ENCODE measurements around the gene NT5DC2. TPM values are rescaled to one million over a fixed set of nuclear protein-coding genes. Genes with fewer than 3 reads are reported as not detected.

NT5DC2 gene
- total RNA-seq, 1 experiment from 2014 or later: 215 TPM

GRCh38 chr3:52484680-52485461 lies 48.8 kb downstream of the NT5DC2 start:
- Histone ChIP-seq H3K9me3 (ENCODE audit: insufficient read depth, low read depth) (no peaks in the 10 kb centered on the region), H4K20me1 (ENCODE audit: insufficient read depth) (no peaks in the 10 kb centered on the region), H3K4me1 (replicated peaks; ENCODE audit: insufficient read depth) (no peaks in the 10 kb centered on the region), H3K27me3 (ENCODE audit: insufficient read depth, low read depth) (no peaks in the 10 kb centered on the region), H3K79me2 (ENCODE audit: low read depth) (no peaks in the 10 kb centered on the region), H3F3A (ENCODE audit: insufficient read depth, low read depth) (no peaks in the 10 kb centered on the region), H3K27ac (no peak overlapping the region), H2AFZ (no peak overlapping the region), H3K4me3 (no peak overlapping the region), H3K9me2 (ENCODE audit: insufficient read depth) (no peaks in the 10 kb centered on the region), H3K36me3 (ENCODE audit: low read depth) (no peaks in the 10 kb centered on the region), H3K4me2 (no peak overlapping the region)
- no peak for TF ChIP-seq CTCF (conservative IDR thresholded peaks at IDR 0.05)
- no peak for TF ChIP-seq EZH2 (IDR thresholded peaks at IDR 0.05; ENCODE audit: low read depth)
- BruUV-seq (replicated peaks): no TSS peak
- intact Hi-C loops (cut with micrococcal nuclease; ENCODE audit: unreplicated experiment): no loop called here
- ChIA-PET POLR2A (ENCODE audit: unreplicated experiment) (no interaction called here), CTCF (interaction anchor here (0.6 kb wide), 1 partner anchor 698 kb away, joined by 3 read pairs; no protein-coding TSS in a partner anchor)
- DNase-seq: no peak

DNA sequence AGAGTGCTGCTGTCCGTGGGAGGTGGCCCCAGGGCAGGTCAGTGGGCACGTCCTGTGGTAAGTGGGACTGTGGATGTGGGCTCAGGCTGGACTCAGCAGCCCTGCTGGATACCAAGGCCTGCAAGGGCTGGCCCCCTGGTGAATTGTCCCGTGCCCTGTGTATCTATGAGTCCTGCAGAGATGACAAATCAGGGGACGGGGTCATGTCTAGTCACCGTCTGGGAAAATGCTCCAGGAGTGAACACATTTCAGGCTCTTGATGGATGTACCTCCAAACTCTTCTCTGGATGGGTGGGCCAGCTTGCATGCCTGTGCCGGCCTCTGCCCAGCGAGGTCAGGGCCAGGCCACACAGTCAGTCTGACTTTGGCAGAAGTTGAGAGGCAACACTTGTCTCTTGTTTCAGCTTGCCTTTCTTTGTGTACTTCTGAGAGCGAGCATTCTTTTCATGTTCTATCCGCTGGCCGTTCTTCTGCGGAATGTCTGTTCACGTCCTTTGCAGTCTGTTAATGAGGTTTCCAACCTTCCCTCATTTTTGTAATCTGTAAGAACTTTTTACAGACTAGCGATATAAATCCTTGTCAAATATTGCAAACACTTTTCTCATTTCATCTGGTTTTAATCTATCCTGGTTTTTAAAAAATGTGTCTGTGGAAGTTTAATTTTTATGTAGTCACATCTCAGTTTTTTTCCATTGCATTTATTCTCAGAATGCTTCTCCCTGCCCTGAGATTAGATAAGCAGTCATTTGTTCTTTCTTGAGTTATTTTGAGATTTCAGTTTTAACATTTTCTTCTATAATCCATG lies 49.9 kb downstream of the NT5DC2 start:
- H4K20me1 ChIP-seq (ENCODE audit: insufficient read depth): no peaks in the 10 kb centered on the region
- no peaks in the 10 kb centered on the region for H3F3A ChIP-seq (ENCODE audit: insufficient read depth, low read depth)
- no peak overlapping the region for H3K4me3 ChIP-seq
- BruUV-seq (replicated peaks): no TSS peak
- H3K79me2 ChIP-seq (ENCODE audit: low read depth): no peaks in the 10 kb centered on the region
- H3K4me2 ChIP-seq: no peak overlapping the region
- TF ChIP-seq CTCF (conservative IDR thresholded peaks at IDR 0.05): no peak
- TF ChIP-seq EZH2 (IDR thresholded peaks at IDR 0.05; ENCODE audit: low read depth): no peak
- H3K9me3 ChIP-seq (ENCODE audit: insufficient read depth, low read depth): no peaks in the 10 kb centered on the region
- intact Hi-C loops (cut with micrococcal nuclease; ENCODE audit: unreplicated experiment): no loop called here
- POLR2A ChIA-PET (ENCODE audit: unreplicated experiment): no interaction called here
- no peak overlapping the region for H2AFZ ChIP-seq
- no peak overlapping the region for H3K27ac ChIP-seq
- CTCF ChIA-PET: no interaction called here
- no peaks in the 10 kb centered on the region for H3K36me3 ChIP-seq (ENCODE audit: low read depth)
- H3K9me2 ChIP-seq (ENCODE audit: insufficient read depth): no peaks in the 10 kb centered on the region
- H3K27me3 ChIP-seq (ENCODE audit: insufficient read depth, low read depth): no peaks in the 10 kb centered on the region
- DNase-seq: no peak
- H3K4me1 ChIP-seq (replicated peaks; ENCODE audit: insufficient read depth): no peaks in the 10 kb centered on the region

DNA sequence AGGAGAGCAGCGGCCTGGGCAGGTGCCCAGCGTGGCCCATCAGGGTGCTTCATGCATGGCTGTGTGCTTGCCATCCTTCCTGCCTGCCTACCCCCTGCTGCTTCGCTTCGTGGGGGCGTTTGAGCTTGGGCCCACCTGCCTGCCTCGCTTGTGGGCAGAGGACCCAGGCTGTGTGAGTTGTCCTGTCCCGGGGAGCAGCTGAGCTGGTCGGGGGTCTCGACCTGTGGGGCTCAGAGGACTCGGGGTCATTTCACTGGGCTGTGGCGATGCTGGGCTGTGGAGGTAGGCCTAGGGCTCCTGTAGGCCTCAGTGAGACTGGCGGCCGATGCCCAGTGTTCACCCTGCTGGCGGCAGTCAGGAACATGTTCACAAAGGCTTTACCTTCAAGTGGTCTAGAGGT lies 50.6 kb downstream of the NT5DC2 start:
- TF ChIP-seq CTCF (conservative IDR thresholded peaks at IDR 0.05) (no peak), EZH2 (IDR thresholded peaks at IDR 0.05; ENCODE audit: low read depth) (no peak)
- H3K4me2 ChIP-seq: no peak overlapping the region
- H3F3A ChIP-seq (ENCODE audit: insufficient read depth, low read depth): no peaks in the 10 kb centered on the region
- H3K27me3 ChIP-seq (ENCODE audit: insufficient read depth, low read depth): no peaks in the 10 kb centered on the region
- H2AFZ ChIP-seq: no peak overlapping the region
- H3K9me2 ChIP-seq (ENCODE audit: insufficient read depth): no peaks in the 10 kb centered on the region
- no peaks in the 10 kb centered on the region for H3K4me1 ChIP-seq (replicated peaks; ENCODE audit: insufficient read depth)
- H3K36me3 ChIP-seq (ENCODE audit: low read depth): no peaks in the 10 kb centered on the region
- intact Hi-C loops (cut with micrococcal nuclease; ENCODE audit: unreplicated experiment): no loop called here
- H3K4me3 ChIP-seq: no peak overlapping the region
- POLR2A ChIA-PET (ENCODE audit: unreplicated experiment): no interaction called here
- DNase-seq: no peak
- H3K9me3 ChIP-seq (ENCODE audit: insufficient read depth, low read depth): no peaks in the 10 kb centered on the region
- no TSS peak for BruUV-seq (replicated peaks)
- no peaks in the 10 kb centered on the region for H3K79me2 ChIP-seq (ENCODE audit: low read depth)
- no peaks in the 10 kb centered on the region for H4K20me1 ChIP-seq (ENCODE audit: insufficient read depth)
- H3K27ac ChIP-seq: no peak overlapping the region
- CTCF ChIA-PET: no interaction called here

Measured in PC-9 (cell line).